CD4-positive, alpha-beta T cell treated with Interleukin-4 for 4 hours (primary cell): ENCODE measurements around the gene ATP9B.

ENCODE experiments used
- DNase-seq: peaks from one replicate; pipeline ENCODE4 v3.0.0-alpha.2; 2020

Gene ATP9B

DNA sequence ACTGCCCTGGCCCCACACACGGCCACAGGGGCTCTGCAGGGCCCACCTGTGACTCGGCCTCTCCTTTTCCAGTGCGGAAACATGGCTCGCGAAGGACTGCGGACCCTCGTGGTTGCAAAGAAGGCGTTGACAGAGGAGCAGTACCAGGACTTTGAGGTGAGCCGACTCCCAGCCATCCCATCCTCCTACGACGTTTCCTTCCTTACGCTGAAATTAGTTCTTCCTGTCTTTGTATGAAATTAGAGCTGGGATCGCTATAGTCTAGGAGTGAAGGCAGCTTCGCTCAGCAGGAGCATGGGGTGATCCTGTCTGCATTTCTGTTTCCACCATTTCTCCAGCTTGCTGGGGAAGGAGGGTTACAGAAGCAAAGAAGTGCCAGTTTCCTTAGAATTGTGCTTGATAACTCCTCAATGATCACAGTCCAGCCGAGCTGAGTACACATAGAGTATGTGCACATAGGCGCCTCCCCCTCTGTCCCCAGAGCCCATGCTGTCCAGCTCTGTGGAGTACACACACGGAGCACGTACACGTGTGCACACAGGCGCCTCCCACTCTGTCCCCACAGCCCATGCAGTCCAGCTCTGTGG lies 267.5 kb downstream of the ATP9B start:
- DNase-seq, result no peak

DNA sequence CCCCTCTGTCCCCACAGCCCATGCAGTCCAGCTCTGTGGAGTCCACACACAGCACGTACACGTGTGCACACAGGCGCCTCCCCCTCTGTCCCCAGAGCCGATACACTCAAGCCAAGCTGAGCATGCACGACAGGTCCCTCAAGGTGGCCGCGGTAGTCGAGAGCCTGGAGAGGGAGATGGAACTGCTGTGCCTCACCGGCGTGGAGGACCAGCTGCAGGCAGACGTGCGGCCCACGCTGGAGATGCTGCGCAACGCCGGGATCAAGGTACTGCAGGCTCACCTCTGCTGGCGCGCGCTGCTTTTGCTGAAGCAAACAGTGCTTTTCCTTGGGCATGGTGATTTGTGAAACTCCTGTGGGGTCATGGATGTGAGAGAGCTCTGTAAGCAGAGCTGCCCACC lies 268.0 kb downstream of the ATP9B start:
- no peak for DNase-seq

DNA sequence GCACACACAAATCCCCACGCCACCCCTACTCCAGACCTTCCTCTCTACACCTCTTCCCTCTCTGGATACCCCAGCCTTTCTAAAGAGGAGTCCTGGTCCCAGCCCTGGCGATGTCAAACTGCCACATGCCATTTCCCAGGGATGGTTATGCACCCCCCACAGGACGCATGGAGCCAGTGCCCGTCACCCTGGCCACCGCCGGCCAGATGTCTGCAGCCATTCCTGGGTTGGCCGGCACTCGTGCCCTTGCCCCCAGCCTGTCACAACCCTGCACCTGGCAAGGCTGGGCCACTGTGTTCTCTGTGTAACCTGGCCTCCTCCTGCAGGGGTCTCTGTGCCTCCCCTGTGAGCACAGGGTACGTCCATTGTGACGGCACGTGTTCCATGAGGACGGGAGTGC lies 268.4 kb downstream of the ATP9B start:
- DNase-seq, result no peak

DNA sequence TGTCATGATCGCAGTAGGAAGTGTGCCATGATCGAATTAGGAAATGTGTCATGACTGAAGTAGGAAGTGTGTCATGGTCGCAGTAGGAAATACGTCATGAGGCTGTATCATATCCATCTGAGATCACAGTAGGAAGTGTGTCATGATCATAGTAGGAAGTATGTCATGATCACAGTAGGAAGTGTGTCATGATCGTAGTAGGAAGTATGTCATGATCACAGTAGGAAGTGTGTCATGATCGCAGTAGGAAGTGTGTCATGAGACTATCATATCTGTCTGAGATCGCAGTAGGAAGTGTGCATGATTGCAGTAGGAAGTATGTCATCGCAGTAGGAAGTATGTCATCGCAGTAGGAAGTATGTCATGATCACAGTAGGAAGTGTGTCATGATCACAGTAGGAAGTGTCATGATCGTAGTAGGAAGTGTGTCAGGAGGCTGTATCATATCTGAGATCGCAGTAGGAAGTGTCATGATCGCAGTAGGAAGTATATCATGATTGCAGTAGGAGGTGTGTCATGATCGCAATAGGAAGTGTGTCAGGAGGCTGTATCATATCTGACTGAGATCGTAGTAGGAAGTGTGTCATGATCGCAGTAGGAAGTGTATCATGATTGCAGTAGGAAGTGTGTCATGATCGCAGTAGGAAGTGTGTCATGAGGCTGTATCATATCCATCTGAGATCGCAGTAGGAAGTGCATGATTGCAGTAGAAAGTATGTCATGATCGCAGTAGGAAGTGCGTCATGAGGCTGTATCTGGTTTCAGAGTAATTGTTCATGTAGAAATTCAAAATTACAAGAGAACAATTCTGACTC lies 270.1 kb downstream of the ATP9B start:
- no peak for DNase-seq

DNA sequence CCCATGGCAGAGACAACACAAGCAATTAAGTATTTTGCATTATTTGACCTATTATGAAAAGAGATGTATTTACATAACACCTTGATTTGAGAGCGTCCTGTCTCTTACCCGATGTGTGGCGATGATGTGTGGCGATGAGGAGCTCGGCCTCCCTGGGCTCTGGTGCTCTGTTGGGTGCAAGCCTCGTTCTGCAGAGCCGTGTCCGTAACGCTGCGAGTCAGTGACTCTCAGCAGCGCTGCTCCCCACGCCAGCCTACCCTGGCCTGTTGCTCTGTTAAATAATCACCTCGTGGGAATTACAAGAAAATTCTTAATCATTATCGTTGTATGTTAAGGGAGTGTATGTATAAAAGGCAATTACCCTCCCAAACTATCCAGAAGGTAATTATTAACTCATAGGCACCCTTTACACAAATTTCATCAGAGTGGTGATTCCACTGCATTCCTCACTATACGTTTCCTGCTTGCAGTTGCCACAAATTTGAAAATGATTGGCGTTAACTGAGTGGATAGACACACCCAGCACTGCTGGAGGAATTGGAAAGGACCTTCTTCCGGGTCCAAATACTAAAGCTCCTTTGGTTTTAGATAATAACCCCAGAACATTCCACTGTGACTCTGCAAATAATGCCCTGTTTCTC lies 274.5 kb downstream of the ATP9B start:
- DNase-seq, result no peak

DNA sequence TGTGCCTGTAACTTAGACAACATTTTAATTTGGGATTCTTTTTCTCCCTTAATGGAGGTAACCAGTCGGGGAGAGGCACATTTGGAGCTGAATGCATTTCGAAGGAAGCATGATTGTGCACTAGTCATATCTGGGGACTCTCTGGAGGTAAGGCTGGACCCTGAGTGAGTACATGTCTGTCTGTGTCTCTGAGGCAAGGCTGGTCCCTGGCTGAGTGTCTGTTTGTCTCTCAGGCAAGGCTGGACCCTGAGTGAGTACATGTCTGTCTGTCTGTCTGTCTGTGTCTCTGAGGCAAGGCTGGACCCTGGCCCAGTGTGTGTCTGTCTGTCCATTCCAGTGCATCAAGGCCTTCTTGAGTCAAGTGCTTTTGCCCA lies 275.0 kb downstream of the ATP9B start:
- DNase-seq, result no peak

DNA sequence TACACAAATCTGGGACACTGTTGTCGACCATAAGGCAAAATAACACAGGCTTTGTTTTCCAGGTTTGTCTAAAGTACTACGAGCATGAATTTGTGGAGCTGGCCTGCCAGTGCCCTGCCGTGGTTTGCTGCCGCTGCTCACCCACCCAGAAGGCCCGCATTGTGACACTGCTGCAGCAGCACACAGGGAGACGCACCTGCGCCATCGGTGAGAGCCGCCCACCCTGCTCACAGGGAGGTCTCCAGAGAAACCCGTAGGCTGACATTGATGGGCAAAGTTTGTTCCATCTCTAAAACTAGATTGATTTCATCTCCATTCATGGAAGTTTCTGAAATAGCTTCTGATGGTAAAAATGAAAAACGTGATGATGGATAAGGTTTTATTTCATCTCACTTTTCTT lies 276.2 kb downstream of the ATP9B start:
- no peak for DNase-seq

DNA sequence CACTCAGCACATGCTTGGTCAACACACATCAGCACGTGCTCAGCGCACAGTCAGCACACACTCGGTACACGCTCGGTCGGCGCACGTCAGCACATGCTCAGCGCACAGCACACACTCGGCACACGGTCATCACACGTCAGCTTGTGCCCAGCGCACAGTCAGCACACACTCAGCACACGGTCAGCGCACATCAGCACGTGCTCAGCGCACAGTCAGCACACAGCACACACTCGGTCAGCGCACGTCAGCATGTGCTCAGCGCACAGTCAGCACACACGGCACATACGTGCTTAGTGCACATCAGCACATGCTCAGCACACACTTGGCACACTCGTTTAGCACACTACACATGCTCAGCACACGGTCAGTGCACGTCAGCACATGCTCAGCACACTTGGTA lies 276.8 kb downstream of the ATP9B start:
- no peak for DNase-seq

DNA sequence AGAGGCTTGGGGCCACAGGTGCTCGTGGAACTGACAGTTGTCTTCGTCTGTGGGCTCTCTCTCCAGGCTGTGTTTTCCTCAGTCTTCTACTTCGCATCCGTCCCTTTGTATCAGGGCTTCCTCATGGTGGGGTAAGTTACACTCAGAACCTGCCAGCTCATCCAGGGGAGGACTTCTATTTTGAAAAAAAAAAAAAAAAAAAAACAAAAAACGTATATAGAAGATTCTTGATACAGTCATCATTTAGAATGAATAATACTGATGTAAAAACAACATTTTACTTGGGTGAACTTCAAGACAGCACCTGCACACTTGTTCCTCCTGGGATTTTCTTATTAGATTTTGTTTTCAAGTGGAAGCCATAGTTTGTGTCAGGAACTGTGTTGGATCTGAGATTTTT lies 278.9 kb downstream of the ATP9B start:
- DNase-seq, result no peak

DNA sequence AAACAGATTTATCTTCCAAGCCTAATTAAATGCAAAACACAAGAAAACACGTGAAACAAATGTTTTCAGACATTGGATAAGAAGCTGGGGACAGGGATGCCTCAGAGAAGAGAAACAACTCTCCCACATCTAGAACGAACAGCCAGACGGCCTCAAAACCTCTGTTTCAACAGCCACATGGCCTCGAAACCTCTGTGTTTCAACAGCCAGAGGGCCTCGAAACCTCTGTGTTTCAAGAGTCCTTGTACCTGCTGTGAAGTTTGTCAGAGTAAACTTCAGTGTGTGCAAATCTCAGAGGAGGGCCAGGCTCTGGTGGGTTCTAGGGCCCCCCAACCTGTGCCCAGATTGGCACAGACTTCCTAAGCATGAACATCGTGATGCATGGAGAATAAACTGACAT lies 283.2 kb downstream of the ATP9B start:
- no peak for DNase-seq

DNA sequence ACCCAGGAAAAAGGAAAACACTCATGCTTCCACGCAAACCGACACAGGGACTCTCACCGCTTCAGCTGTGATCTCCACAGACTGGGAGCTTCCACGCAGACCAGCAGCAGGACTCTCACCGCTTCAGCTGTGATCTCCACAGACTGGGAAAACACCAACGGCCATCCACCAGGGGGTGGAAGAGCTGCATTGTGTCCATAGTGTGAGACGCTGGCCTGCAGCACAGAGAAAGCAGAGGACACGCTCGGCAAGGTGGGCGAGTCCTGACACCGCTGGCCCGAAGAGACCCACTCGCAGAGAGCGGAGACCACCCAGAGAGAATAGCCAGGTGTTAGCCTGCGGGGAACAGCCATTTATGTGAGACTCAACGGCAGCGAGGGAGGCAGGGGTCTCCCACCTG lies 284.1 kb downstream of the ATP9B start:
- DNase-seq, result no peak

DNA sequence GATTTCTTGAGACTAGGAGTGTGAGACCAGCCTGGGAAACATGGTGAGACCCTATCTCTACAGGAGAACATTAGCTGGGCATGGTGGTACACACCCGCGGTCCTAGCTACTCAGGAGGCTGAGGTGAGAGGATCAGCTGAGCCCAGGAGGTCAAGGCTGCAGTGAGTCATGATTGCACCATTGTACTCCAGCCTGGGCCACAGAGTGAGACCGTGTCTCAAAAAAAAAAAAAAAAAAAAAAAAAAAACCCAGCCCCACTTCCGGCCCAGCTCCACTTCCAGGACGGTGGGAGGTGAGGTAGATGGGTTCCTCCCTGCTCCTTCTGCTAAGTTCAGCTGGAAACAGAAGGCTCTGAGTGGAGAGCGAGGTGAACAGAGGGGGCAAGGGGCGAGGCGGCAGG lies 285.2 kb downstream of the ATP9B start:
- no peak for DNase-seq

DNA sequence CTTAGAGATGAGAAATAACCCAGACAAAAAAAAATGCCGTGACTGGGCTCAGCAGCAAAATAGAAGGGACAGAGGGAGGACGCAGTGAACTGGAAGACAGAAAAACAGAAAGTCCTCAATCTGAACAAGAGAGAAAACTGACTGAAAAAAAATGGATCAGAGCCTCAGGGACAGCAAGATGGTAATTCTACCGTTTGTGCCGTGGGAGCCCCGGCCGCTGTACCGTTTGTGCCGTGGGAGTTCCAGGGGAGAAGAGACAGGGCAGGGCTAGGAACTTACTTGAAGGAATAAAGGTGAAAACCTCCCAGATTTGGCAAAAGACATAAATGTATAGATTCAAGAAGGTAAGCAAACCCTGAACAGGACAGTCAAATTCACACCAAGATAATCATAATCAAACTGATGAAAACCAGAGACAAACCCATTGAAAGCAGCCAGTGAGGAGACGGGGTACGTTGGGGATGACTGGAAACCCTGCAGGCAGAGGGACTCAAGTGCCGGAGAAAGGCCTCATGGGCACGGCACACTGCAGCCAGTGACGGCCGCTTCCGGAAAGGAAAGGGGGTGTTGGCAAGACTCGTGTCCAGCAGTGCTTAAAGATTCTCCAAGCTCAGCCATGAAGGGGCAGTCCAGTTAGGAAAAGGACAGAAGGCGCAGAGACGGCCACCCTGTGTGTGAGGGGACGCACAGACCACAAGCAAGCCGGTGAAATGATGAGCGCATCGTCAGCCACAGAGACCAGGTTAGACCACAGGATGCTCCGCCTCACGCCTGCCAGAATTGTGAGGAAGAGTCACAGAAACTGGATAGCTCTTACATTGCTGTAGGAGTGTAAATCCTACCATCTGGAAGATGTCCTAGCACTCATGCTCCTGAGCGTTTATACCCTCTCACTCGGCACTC lies 286.5 kb downstream of the ATP9B start:
- no peak for DNase-seq

DNA sequence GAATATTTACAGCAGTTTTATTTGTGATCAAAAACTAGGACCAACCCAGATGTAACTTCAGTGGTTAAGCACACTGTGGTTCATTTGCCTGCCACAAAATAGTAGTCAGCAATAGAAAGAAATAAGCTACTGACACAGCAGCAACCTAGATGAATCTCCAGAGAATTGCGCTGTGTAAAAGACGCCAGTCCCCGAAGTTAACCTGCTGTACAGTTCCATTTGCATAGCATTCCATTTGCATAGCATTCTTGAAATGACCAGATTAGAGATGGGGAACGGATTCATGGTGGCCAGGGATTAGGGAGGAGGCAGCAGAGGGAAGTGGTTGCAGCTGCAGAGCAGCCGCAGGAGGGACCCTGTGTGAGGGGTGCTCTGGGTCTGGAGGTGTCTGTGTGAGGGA lies 287.2 kb downstream of the ATP9B start:
- DNase-seq, result no peak

DNA sequence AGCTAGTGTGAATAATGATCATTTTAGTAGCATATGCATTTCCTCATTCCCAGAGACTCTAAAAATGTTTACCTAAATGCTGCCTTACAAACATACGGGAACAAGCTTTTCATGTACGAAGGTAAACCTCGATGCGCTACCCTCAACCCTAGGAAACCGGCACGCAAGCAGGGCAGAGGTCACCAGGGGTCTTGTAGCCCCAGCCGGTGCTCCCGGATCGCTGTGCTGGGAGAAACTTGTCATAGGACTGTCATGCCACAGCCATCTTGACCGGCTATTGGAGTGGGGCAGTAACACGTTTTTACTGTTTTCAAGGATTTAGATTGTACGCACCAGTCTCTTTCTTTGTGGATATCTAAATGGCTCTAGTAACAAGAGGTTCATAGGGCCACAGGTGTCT lies 291.7 kb downstream of the ATP9B start:
- no peak for DNase-seq

DNA sequence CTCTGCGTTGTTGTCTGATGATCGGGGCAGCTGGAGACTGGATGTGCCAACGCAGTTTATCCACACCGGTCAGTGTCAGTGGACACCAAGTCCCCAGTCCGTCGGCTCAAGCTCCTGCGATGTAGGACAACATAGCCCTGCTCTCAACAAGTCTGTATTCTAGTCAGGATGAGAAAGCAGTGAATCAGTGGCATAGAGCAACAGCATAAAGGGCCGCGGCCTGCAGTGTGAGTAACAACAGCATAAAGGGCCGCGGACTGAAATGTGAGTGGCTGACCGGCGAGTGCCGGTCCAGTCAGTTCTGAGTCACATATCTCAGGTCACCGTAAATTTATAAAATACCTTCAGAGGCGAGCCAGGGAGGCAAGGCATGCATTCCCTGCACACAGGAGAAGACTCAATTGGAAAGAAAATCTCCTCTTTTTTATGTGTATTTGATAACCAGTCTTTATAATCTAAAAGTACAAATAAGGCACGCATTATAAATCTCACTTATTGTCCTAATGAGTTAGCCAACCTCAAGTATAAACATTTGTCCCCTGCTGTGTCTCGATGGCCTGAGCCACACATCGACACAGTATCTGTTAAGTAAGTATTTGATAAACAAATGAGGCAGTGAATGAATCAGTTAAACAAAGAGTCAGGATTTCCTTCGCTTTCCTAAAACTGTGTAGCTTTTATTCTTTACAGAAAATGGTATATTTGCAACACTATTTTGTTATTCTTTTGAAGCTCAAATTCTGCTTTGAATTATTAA lies 292.8 kb downstream of the ATP9B start:
- DNase-seq, result no peak

DNA sequence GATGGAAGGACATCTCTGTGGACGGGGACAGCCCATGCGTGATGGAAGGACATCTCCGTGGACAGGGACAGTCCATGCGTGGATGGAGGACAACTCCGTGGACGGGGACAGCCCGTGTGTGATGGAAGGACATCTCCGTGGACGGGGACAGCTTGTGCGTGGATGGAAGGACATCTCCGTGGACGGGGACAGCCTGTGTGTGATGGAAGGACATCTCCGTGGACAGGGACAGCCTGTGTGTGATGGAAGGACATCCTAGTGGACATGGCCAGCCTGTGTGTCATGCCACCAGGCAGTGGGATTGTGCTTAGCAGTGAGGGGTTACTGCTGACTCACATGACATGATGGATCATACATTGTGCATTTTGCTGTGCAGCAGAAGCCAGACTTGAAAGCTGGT lies 296.5 kb downstream of the ATP9B start:
- no peak for DNase-seq

DNA sequence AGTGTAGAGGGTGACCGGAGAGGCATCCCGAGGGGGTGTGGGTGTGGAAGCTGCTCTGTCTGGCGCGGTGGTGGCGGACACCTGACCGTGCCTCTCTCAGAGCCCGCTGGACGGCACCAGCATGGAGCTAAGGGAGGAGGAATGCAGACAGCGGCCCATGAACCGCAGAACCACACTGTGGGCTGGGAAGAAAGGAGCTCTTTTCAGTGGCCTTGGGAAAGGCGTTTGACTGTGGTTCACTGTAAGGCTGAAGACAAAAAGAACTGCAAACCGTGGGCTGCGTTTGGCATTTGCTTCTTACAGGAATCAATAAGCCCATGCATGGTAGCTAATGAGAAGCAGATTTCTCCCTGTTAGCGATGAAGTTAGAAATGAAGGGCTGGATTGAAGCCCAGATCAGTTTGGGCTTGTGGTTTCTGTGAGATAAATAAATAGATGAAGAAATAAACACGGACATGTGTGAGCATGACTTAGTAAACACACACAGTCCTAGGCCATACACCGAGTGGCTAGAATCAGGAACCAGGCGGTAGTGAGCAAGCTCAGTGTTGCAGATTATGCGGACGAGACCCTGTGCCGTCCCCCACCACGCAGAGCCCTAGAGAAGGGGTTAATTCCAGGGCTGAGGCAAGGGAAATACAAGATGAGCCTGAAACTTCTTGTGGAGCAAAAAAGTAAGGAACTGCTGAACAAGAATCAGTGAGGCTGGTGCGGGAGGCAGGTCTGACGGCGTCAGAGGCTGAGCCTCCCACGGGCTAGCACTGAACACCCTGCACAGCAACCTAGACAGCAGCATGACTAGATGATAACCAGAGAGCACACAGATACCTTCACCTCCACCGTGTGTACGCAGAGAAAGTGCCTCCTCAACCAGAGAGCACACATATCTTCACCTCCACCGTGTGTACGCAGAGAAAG lies 297.2 kb downstream of the ATP9B start:
- no peak for DNase-seq

DNA sequence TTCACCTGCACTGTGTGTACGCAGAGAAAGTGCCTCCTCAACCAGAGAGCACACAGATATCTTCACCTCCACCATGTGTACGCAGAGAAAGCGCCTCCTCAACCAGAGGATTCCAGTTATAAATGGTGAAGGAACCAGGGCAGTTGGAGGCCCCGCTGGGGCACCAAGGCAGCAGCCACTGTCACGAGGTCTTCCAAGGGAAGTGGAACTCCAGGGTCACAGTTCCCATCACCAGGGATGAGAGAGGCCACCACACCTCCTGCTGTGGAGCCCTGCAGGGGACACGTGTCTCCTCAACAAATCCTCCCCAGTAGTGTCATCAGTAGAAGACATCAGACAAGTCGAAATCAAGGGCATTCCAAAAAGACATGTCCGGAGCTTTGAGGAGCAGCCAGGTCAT lies 298.3 kb downstream of the ATP9B start:
- DNase-seq, result no peak

DNA sequence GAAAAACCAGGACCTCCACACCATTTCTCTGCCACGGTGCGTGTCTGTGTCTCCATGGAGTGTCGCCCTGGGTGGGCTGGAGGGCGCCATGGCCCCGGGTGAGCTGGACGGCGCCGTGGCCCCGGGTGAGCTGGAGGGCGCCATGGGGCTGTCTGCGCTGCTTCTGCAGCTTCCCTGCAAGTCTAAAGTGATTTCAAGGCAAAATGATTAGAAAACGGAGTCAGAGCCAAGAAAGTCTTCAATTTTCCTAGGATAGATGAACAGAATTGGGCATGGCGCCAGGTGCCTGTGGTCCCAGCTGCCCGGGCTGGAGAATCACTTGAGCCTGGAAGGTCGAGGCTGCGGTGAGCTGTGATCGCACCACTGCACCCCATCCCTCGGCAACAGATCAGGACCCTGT lies 298.8 kb downstream of the ATP9B start:
- DNase-seq, result no peak

DNA sequence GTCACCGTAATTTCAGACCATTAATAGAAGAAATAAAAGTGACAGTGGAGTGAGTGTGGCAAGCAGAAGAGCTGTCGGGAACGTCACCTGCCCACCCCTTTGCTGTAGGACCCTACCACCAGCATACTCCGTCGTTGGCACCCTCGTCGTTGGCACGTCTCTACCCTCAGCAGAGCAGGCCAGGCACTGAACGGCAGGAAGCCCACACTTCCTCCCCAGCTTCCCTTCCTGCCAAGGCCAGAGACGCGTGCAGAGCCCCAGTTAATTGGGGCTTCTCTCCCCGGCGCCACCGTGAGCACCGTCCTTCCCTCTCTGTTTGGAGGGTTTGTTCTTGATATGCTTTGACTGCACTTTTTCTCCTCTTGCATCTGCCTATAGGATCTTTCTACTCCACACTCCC lies 299.5 kb downstream of the ATP9B start:
- no peak for DNase-seq
